ENCODE measurements around the gene PLEKHM3.

- TF ChIP-seq EP300 (IDR thresholded peaks at IDR 0.05) (no peak), POLR2A (IDR thresholded peaks at IDR 0.05) (no peak)
- TF ChIP-seq, protein P1, sequence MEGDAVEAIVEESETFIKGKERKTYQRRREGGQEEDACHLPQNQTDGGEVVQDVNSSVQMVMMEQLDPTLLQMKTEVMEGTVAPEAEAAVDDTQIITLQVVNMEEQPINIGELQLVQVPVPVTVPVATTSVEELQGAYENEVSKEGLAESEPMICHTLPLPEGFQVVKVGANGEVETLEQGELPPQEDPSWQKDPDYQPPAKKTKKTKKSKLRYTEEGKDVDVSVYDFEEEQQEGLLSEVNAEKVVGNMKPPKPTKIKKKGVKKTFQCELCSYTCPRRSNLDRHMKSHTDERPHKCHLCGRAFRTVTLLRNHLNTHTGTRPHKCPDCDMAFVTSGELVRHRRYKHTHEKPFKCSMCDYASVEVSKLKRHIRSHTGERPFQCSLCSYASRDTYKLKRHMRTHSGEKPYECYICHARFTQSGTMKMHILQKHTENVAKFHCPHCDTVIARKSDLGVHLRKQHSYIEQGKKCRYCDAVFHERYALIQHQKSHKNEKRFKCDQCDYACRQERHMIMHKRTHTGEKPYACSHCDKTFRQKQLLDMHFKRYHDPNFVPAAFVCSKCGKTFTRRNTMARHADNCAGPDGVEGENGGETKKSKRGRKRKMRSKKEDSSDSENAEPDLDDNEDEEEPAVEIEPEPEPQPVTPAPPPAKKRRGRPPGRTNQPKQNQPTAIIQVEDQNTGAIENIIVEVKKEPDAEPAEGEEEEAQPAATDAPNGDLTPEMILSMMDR (IDR thresholded peaks at IDR 0.05) = no peak
Observed at GRCh38 chr2:207790898-207791297, 234.4 kb downstream of the PLEKHM3 start.
